GM21423 (cell line): ENCODE data around the gene HSD17B3.
"Not testable (repeated sequence)": the region's sequence is repeated elsewhere in the genome, so short reads cannot be mapped to it uniquely, and the experiment has no call there.

Experiments used
- ATAC-seq: cut with Tn5 transposase; IDR thresholded peaks from one replicate; pipeline ENCODE4 v1.9.1; 2021; ENCODE audit warnings: mild to moderate bottlenecking, moderate library complexity; ENCODE audit not compliant: unreplicated experiment

Gene HSD17B3

GRCh38 chr9:96201140-96201539, 100.8 kb downstream of the HSD17B3 start:
- no peak for ATAC-seq

- ATAC-seq, result no peak
These were observed 103.0 kb downstream of the HSD17B3 start for GRCh38 chr9:96199006-96199405.

- ATAC-seq, result no peak
These were observed 106.4 kb downstream of the HSD17B3 start for GRCh38 chr9:96195541-96195940.

GRCh38 chr9:96193236-96193755, 108.7 kb downstream of the HSD17B3 start:
- ATAC-seq, result no peak

GRCh38 chr9:96192710-96193109, 109.3 kb downstream of the HSD17B3 start:
- ATAC-seq, result no peak

- no peak for ATAC-seq
These were observed 112.0 kb downstream of the HSD17B3 start for GRCh38 chr9:96189995-96190394.

- ATAC-seq, result not testable (repeated sequence)
These were observed 112.4 kb downstream of the HSD17B3 start for GRCh38 chr9:96189581-96189980.

GRCh38 chr9:96188571-96188970, 113.4 kb downstream of the HSD17B3 start:
- ATAC-seq, result no peak

- ATAC-seq, result no peak
These were observed 114.8 kb downstream of the HSD17B3 start for GRCh38 chr9:96187151-96187555.

- ATAC-seq, result no peak
These were observed 115.4 kb downstream of the HSD17B3 start for GRCh38 chr9:96186591-96187011.

GRCh38 chr9:96185518-96186156, 116.3 kb downstream of the HSD17B3 start:
- ATAC-seq, result no peak
